ENCODE results near the gene PPIL1. TPM values are rescaled to one million over a fixed set of nuclear protein-coding genes. Genes with fewer than 3 reads are reported as not detected.
"Not testable (repeated sequence)": the region's sequence is repeated elsewhere in the genome, so short reads cannot be mapped to it uniquely, and the experiment has no call there.

The PPIL1 gene
- total and polyA plus RNA-seq, 2 of the 4 experiments (the other 2 are of a cell fraction) = 28.4 to 58.4 TPM

DNA sequence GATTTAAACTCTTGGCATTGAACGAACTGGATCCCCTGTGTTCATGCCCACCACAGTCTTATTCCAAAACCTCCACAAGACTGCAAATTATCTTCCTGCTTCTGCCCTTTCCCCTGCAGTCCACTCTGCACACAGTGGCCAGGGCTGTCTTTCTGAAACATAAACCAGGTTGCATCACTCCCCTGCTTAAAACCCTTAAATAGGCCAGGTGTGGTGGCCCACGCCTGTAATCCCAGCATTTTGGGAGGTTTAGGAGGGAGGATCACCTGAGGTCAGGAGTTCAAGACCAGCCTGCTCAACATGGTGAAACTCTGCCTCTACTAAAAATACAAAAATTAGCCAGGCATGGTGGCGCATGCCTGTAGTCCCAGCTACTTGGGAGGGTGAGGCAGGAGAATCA, 61.6 kb downstream of the PPIL1 start:
- H3K9ac ChIP-seq (ENCODE audit: low read depth, low read length); H4K91ac ChIP-seq (ENCODE audit: insufficient read depth, low read depth, low read length); H4K8ac ChIP-seq (ENCODE audit: low read depth in 2 of 2, low read length in 2 of 2); ATAC-seq (ENCODE audit: low read depth); H3K14ac ChIP-seq (replicated peaks; ENCODE audit: low read depth, low read length); H3K56ac ChIP-seq (ENCODE audit: extremely low read depth, insufficient read depth, low read length); H3K18ac ChIP-seq (ENCODE audit: low read depth, low read length); DNase-seq; BruUV-seq (replicated peaks); H2BK5ac ChIP-seq (ENCODE audit: low read depth, low read length, poor library complexity, severe bottlenecking); H3K4ac ChIP-seq (ENCODE audit: low read depth, low read length); in situ Hi-C loops (cut with MboI; ENCODE audit: low sequenced_read_pairs); H3K4me2 ChIP-seq (ENCODE audit: low read depth, low read length); H2AFZ ChIP-seq (replicated peaks; ENCODE audit: low read length, poor library complexity); POLR2A ChIA-PET (ENCODE audit: unreplicated experiment); H3K4me1 ChIP-seq (ENCODE audit: control insufficient read depth, insufficient read depth, low read length); H2BK15ac ChIP-seq (ENCODE audit: low read depth, low read length); H4K5ac ChIP-seq (ENCODE audit: low read depth, low read length); H4K20me1 ChIP-seq (ENCODE audit: insufficient read depth, low read length); CTCF ChIA-PET; H2BK20ac ChIP-seq (ENCODE audit: low read depth, low read length); H3K23ac ChIP-seq (ENCODE audit: low read depth, low read length); H3K9me1 ChIP-seq (ENCODE audit: insufficient read depth, low read length); H3K79me1 ChIP-seq (ENCODE audit: low read depth in 1 of 2, low read length in 2 of 2); intact Hi-C loops (cut with micrococcal nuclease); dilution Hi-C loops (cut with HindIII; ENCODE audit: low sequenced_read_pairs, unreplicated experiment); H3K36me3 ChIP-seq (ENCODE audit: control insufficient read depth, insufficient read depth, low read length); H3K4me3 ChIP-seq (ENCODE audit: insufficient read depth, low read depth, low read length); H3K27ac ChIP-seq (ENCODE audit: insufficient read depth, low read length); H2AK5ac ChIP-seq (ENCODE audit: low read depth, low read length); H2BK120ac ChIP-seq (ENCODE audit: low read depth, low read length); H2AK9ac ChIP-seq (replicated peaks; ENCODE audit: low read depth, low read length, poor library complexity); H3K9me3 ChIP-seq (ENCODE audit: control insufficient read depth, insufficient read depth, low read length): not testable (repeated sequence)
- 100% methylated on average over 1 of the region's 3 CpGs; no CpG with 5 or more reads in 1 of the 2 experiments for WGBS, 2 experiments (ENCODE audit: extremely low coverage in 2 of 2, insufficient read length in 1 of 2)
- H3K27me3 ChIP-seq (ENCODE audit: control insufficient read depth, insufficient read depth, low read length) = peaks cover 38% of the 10 kb centered on the region

Data from IMR-90 (cell line).